Fibroblast of pulmonary artery (primary cell): ENCODE results near the gene PPP4R3C.
"Not testable (repeated sequence)": the region's sequence is repeated elsewhere in the genome, so short reads cannot be mapped to it uniquely, and the experiment has no call there.

Experiments used
- DNase-seq: peaks from one replicate; pipeline ENCODE4 v3.0.0-alpha.2; 2010; ENCODE audit warnings: low read depth
- H3K4me3 ChIP-seq: replicated peaks from 2 replicates; pipeline ENCODE4 v1.5.1; 2011; ENCODE audit warnings: low read depth, mild to moderate bottlenecking, control low read depth, low read length, moderate library complexity
- CTCF ChIP-seq: IDR thresholded peaks from 2 replicates; pipeline ENCODE4 v1.5.1; 2011; ENCODE audit warnings: mild to moderate bottlenecking, control low read depth, low read length, inconsistent platforms; ENCODE audit errors: missing control alignments

The PPP4R3C gene

GRCh38 chrX:27445438-27445837, 17.7 kb downstream of the PPP4R3C start:
- H3K4me3 ChIP-seq = no peak overlapping the region
- DNase-seq = no peak
- no peak for TF ChIP-seq CTCF

DNA sequence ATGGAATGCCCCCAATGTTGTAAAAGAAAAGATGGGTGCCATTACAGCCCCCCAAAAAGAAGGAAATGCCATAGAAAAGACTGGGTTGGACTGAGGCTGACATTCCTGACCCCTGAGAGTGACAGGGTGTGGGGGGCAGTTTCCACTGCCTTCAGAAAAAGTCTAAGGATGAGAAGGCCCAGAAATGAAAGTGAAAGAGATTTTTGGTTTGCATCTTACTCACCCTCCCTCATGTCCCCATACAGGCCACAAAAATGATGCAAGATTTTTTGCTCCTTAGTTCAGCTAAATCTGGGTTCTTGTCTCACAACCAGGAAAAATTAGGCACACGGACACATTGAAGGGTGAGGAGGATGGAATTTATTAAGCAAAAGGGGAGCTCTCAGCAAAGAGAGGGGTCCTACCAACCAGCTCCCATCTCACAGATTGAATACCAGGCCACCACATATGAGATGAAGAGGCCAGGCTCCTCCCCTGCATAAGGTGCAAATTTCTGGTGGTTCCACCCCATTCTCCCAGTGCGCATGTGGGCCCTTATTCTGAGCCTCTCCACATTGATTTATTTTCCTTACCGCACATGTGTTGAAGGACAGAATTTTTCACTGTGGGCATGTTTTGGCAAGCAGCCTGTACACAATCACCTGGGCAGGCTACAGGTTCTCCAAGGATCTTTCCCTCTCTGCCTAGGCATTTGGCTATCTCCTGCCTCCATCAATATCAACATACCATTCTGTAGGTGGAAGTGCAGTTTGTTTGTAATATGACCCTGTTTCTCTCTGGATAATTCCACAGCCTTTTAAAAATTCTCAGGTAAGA, 18.8 kb downstream of the PPP4R3C start:
- no peak for TF ChIP-seq CTCF
- DNase-seq = no peak
- no peak overlapping the region for H3K4me3 ChIP-seq

DNA sequence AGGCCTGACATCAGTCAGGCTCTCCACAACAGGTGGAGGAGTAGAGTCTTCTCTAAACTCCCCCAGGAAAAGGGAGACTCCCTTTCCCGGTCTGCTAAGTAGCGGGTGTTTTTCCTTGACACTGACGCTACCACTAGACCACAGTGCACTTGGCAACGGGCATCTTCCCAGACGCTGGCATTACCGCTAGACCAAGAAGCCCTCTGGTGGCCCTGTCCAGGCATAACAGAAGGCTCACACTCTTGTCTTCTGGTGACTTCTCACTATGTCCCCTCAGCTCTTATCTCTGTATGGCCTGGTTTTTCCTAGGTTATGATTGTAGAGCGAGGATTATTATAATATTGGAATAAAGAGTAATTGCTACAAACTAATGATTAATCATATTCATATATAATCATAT, 20.7 kb downstream of the PPP4R3C start:
- not testable (repeated sequence) for DNase-seq, H3K4me3 ChIP-seq

- no peak for TF ChIP-seq CTCF
- no peak overlapping the region for H3K4me3 ChIP-seq
- DNase-seq = peak; percentile 1
Observed at GRCh38 chrX:27439771-27440170, 23.4 kb downstream of the PPP4R3C start.

GRCh38 chrX:27438937-27439336, 24.2 kb downstream of the PPP4R3C start:
- no peak for TF ChIP-seq CTCF
- DNase-seq = no peak
- no peak overlapping the region for H3K4me3 ChIP-seq

- TF ChIP-seq CTCF = no peak
- DNase-seq = no peak
- H3K4me3 ChIP-seq = no peak overlapping the region
Observed at GRCh38 chrX:27435031-27435430, 28.1 kb downstream of the PPP4R3C start.
